Epithelial cell of proximal tubule (primary cell): Measurements from ENCODE around the gene FRAS1. TPM values are rescaled to one million over a fixed set of nuclear protein-coding genes. Genes with fewer than 3 reads are reported as not detected.
A peak's percentile ranks its signal among the peaks of the same experiment; 100 is the strongest.

ENCODE experiments used
- DNase-seq: peaks from one replicate; pipeline ENCODE4 v3.0.0-alpha.2; 2011; ENCODE audit warnings: low read depth
- H3K4me3 ChIP-seq: 2 replicates; pipeline ENCODE4 v1.5.1; 2011; ENCODE audit warnings: low read depth, mild to moderate bottlenecking, low read length
- total RNA-seq: library from RNA; depleted of rRNA; stranded (reverse); fragments of >200 nt; gene quantifications from 2 replicates; pipeline ENCODE4 v1.2.3, GENCODE V29; 2015
- TF ChIP-seq, protein P1 (sequence below): conservative IDR thresholded peaks from 2 replicates; pipeline ENCODE4 v1.5.1; 2012; ENCODE audit warnings: low read depth, mild to moderate bottlenecking, low read length

Gene FRAS1
- total RNA-seq, 1 donor from 2014 or later, result 9.1 TPM

DNA sequence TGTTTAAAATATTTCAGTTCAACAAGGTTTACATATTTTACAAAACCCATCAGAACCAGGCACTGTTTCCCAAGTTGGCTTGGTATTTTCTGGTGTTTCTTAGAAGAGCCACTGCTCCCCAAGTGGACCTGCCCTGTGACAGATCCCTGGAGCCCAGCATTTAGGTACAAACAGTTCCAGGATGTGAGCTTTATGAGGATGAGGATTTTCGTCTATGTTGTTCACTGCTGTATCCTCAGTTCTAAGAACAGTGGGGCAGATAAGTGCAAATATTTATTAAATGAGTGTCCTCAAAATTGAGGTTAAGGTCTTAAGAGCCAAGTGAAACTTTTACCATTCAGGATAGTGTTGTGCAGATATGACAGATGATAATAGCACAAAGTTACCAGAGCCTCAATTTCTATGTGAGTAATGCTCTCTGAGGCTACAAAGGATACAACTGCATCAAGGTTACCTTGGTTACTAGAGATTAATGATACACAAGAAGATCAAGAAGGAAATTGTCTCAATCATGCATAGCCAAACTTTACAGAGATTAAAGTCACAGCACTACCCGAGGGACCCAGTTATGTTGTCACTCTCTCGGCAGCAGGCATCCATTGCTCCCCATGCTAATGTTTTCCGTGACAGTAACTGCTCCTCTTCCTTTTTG, 531.9 kb downstream of the FRAS1 start:
- no peak overlapping the region for H3K4me3 ChIP-seq
- DNase-seq, result no peak
- TF ChIP-seq, protein P1, sequence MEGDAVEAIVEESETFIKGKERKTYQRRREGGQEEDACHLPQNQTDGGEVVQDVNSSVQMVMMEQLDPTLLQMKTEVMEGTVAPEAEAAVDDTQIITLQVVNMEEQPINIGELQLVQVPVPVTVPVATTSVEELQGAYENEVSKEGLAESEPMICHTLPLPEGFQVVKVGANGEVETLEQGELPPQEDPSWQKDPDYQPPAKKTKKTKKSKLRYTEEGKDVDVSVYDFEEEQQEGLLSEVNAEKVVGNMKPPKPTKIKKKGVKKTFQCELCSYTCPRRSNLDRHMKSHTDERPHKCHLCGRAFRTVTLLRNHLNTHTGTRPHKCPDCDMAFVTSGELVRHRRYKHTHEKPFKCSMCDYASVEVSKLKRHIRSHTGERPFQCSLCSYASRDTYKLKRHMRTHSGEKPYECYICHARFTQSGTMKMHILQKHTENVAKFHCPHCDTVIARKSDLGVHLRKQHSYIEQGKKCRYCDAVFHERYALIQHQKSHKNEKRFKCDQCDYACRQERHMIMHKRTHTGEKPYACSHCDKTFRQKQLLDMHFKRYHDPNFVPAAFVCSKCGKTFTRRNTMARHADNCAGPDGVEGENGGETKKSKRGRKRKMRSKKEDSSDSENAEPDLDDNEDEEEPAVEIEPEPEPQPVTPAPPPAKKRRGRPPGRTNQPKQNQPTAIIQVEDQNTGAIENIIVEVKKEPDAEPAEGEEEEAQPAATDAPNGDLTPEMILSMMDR, result no peak

- DNase-seq, result no peak
- no peak overlapping the region for H3K4me3 ChIP-seq
- TF ChIP-seq, protein P1, result no peak
These were observed 534.3 kb downstream of the FRAS1 start for GRCh38 chr4:78591404-78591803.

- H3K4me3 ChIP-seq, result no peak overlapping the region
- no peak for DNase-seq
- TF ChIP-seq, protein P1, result peak; percentile 52
These were observed 535.1 kb downstream of the FRAS1 start for GRCh38 chr4:78592088-78592783.

Other genes with a start within 250 kb of the FRAS1 start
- gene CNOT6L, start 238.0 kb upstream of the FRAS1 start, total RNA-seq, result 5.7 and 8.6 TPM in 2 replicates
- 42.1 and 54.2 TPM in 2 replicates for gene MRPL1, start 194.5 kb upstream of the FRAS1 start, total RNA-seq